ENCODE data around the gene KDM2A.

- TF ChIP-seq CTCF (IDR thresholded peaks at IDR 0.05; ENCODE audit: borderline replicate concordance, extremely low read depth, low read length, poor library complexity, severe bottlenecking) (no peak), EZH2 (IDR thresholded peaks at IDR 0.05; ENCODE audit: borderline replicate concordance, low read depth, low read length, severe bottlenecking) (no peak)
These were observed 19.9 kb downstream of the KDM2A start for GRCh38 chr11:67138922-67139321.
